Thoracic aorta (tissue), 2 donors: ENCODE results near the gene TIMM29. TPM values are rescaled to one million over a fixed set of nuclear protein-coding genes. Genes with fewer than 3 reads are reported as not detected.

Experiments used
- ATAC-seq: fragments of 150-250 bp; one replicate; pipeline ENCODE4 v1.8.0; 2017; ENCODE audit warnings: low read depth; ENCODE audit not compliant: insufficient number of reproducible peaks, low FRiP score
- DNase-seq: peaks from one replicate; pipeline ENCODE4 v3.0.0-alpha.2; 2020; ENCODE audit warnings: low spot score
- H3K27ac ChIP-seq, 2 donors: fragments of 200-600 bp; sonication (generic); 1 replicate in 1 of 2; 2 replicates in 1 of 2; pipeline ENCODE4 v1.5.1; 2016; ENCODE audit warnings: mild to moderate bottlenecking in 2 of 2, moderate library complexity in 2 of 2
- H3K27me3 ChIP-seq: fragments of 200-600 bp; sonication (generic); replicated peaks from 2 replicates; pipeline ENCODE4 v1.6.0; 2016; ENCODE audit warnings: mild to moderate bottlenecking; ENCODE audit not compliant: insufficient read depth
- H3K36me3 ChIP-seq: fragments of 200-600 bp; sonication (generic); one replicate; pipeline ENCODE4 v1.5.1; 2016
- H3K4me1 ChIP-seq, 2 donors: fragments of 200-600 bp; sonication (generic); 1 replicate in 1 of 2; 2 replicates in 1 of 2; pipeline versions ENCODE4 v1.5.1 to v1.6.0; 2016; ENCODE audit warnings: low read depth in 2 of 2, mild to moderate bottlenecking in 1 of 2; ENCODE audit not compliant: control insufficient read depth in 1 of 2
- H3K4me3 ChIP-seq: fragments of 200-600 bp; sonication (generic); 2 replicates; pipeline ENCODE4 v1.5.1; 2016; ENCODE audit warnings: mild to moderate bottlenecking
- H3K9me3 ChIP-seq: fragments of 200-600 bp; sonication (generic); 2 replicates; pipeline ENCODE4 v1.5.1; 2016
- total RNA-seq, 2 donors: library from RNA; depleted of rRNA; stranded (reverse); fragments of >200 nt; gene quantifications; one replicate each; pipeline versions ENCODE4 v1.1.0 to v1.2.3, GENCODE V29; 2016
- TF ChIP-seq, protein P1 (sequence below): fragments of 200-600 bp; sonication (generic); IDR thresholded peaks from one replicate; pipeline ENCODE4 v1.5.1; 2019; ENCODE audit warnings: antibody characterized with exemption

The TIMM29 gene
- total RNA-seq, 2 donors from 2014 or later: 33.3 to 34.8 TPM

DNA sequence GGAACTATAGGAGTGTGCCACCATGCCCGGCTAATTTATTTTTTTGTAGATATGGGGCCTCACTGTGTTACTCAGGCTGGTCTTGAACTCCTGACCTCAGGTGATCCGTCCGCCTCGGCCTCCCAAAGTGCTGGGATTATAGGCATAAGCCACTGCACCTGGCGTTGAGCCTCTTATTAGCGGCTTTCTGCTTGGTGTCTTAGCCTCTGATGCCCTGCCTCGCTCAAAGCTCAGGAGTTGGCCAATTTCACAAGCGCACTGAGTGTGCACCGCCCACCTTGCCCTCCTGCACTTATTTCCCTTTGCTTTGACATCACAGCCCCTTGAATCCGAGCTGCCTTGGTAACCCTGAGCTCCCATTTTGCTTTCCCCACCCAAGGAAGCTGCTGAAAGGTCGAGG, 10.3 kb upstream of the TIMM29 start:
- no peaks in the 10 kb centered on the region for H3K9me3 ChIP-seq
- DNase-seq (no peak), ATAC-seq (no peak)
- no peak overlapping the region for H3K4me3 ChIP-seq
- H3K4me1 ChIP-seq: no peaks in the 10 kb centered on the region
- no peaks in the 10 kb centered on the region for H3K27me3 ChIP-seq
- H3K36me3 ChIP-seq: peaks cover 42% of the 10 kb centered on the region
- no peak overlapping the region for H3K27ac ChIP-seq
- TF ChIP-seq, protein P1, sequence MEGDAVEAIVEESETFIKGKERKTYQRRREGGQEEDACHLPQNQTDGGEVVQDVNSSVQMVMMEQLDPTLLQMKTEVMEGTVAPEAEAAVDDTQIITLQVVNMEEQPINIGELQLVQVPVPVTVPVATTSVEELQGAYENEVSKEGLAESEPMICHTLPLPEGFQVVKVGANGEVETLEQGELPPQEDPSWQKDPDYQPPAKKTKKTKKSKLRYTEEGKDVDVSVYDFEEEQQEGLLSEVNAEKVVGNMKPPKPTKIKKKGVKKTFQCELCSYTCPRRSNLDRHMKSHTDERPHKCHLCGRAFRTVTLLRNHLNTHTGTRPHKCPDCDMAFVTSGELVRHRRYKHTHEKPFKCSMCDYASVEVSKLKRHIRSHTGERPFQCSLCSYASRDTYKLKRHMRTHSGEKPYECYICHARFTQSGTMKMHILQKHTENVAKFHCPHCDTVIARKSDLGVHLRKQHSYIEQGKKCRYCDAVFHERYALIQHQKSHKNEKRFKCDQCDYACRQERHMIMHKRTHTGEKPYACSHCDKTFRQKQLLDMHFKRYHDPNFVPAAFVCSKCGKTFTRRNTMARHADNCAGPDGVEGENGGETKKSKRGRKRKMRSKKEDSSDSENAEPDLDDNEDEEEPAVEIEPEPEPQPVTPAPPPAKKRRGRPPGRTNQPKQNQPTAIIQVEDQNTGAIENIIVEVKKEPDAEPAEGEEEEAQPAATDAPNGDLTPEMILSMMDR: no peak

DNA sequence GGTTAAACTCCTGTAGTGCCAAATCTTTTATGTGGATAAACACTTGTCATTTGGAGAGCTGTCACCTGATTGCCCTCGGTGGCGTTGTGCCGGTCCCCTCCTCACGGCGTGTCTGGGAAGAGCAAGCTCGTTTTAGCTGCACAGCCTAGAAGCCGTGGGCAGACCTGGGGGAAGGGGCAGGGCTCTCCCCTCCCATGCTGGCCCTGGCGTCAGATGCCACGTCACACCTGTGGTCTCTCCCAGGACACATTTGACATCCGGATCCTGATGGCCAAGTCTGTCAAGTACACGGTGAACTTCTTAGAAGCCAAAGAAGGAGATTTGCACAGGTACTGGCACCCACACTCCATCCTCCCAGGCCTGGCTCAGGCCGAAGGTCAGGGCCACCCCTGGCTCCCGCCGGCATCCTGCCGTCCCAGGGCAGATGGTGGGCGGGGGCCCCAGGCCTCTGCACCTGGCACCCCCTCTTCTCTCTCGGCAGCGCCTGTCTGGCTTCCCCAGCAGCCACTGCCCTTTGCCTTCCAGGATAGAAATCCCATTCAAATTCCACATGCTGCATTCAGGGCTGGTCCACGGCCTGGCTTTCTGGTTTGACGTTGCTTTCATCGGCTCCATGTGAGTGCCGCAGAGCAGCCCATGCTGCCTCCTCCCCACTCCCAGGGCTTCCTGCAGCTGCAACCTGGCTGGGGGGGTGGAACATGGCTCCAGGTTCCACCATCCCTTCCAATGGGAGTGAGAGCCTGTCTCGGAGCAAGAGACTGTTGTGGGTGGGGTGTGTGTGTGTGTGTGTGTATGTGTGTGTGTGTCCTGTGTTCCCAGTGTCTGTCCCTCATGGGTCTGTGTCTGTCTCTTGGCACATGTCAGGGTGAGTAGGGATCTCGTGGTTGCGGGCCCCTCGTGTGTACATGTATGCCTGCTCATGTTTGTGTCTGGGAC, 9.0 kb upstream of the TIMM29 start:
- Histone ChIP-seq H3K9me3 (no peaks in the 10 kb centered on the region), H3K4me1 (no peaks in the 10 kb centered on the region), H3K4me3 (no peak overlapping the region), H3K27ac (no peak overlapping the region), H3K27me3 (no peaks in the 10 kb centered on the region), H3K36me3 (peaks cover 33% of the 10 kb centered on the region)
- TF ChIP-seq, protein P1: no peak
- ATAC-seq (no peak), DNase-seq (no peak)

DNA sequence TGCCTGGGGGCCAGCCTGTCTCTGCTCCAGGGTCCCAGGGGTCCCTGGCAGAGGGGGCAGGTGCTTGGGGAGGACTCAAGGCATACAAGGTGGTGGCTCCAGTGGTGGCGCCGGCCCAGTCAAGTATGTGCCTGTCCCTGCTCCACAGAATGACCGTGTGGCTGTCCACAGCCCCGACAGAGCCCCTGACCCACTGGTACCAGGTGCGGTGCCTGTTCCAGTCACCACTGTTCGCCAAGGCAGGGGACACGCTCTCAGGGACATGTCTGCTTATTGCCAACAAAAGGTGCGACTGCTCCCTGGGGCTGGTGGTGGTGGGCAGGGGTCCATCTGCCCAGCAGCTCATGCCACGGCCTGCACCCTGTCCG, 8.3 kb upstream of the TIMM29 start:
- H3K4me1 ChIP-seq: no peaks in the 10 kb centered on the region
- DNase-seq (no peak), ATAC-seq (no peak)
- no peaks in the 10 kb centered on the region for H3K9me3 ChIP-seq
- TF ChIP-seq, protein P1: no peak
- H3K36me3 ChIP-seq: peaks cover 39% of the 10 kb centered on the region
- H3K27ac ChIP-seq: no peak overlapping the region
- no peak overlapping the region for H3K4me3 ChIP-seq
- H3K27me3 ChIP-seq: no peaks in the 10 kb centered on the region

DNA sequence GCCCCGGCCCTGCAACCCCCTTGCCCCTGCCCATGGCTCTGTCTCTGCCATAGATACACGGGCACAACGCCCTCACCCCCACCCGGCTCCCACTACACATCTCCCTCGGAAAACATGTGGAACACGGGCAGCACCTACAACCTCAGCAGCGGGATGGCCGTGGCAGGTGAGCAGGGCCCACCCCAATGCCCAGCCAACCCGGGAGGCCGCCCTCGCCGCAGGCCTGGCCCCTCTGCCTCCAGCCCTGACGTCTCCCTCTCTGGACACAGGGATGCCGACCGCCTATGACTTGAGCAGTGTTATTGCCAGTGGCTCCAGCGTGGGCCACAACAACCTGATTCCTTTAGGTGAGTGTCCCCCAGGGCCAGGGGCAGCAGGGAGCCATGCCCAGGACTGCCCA, 7.8 kb upstream of the TIMM29 start:
- Histone ChIP-seq H3K27me3 (no peaks in the 10 kb centered on the region), H3K9me3 (no peaks in the 10 kb centered on the region), H3K4me3 (no peak overlapping the region), H3K27ac (no peak overlapping the region), H3K4me1 (no peaks in the 10 kb centered on the region), H3K36me3 (peaks cover 40% of the 10 kb centered on the region)
- DNase-seq (no peak), ATAC-seq (no peak)
- TF ChIP-seq, protein P1: no peak

DNA sequence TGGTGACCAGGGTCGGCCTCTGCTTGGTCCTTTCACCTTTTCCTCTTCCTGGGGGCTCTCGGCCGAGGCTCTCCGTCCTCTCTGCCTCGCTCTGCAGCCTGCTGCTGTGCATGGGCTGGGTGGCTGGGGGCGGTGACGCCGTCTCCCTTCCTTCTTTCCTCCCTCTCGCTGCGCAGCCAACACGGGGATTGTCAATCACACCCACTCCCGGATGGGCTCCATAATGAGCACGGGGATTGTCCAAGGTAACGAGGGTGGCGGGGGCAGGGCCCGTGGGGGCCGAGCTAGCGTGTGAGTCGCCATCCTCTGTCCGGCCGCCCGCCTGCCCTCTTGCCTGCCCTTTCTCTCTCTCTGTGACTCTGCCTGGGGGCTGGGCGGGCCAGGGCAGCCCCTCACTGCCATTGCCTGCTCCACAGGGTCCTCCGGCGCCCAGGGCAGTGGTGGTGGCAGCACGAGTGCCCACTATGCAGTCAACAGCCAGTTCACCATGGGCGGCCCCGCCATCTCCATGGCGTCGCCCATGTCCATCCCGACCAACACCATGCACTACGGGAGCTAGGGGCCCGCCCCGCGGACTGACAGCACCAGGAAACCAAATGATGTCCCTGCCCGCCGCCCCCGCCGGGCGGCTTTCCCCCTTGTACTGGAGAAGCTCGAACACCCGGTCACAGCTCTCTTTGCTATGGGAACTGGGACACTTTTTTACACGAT, 7.3 kb upstream of the TIMM29 start:
- no peaks in the 10 kb centered on the region for H3K4me1 ChIP-seq
- no peaks in the 10 kb centered on the region for H3K27me3 ChIP-seq
- no peak for DNase-seq
- TF ChIP-seq, protein P1: no peak
- no peak for ATAC-seq
- no peaks in the 10 kb centered on the region for H3K9me3 ChIP-seq
- no peak overlapping the region for H3K27ac ChIP-seq
- H3K4me3 ChIP-seq: no peak overlapping the region
- H3K36me3 ChIP-seq: peaks cover 39% of the 10 kb centered on the region
